ENCODE results near the gene SEC14L5.

SEC14L5 gene

GRCh38 chr16:4957720-4958509, at the start of gene SEC14L5:
Gene SEC14L5 (plus strand): TSS chr16:4958330. CDS start chr16:4959324, 994 bp downstream.
- peak; percentile 58 to 73 for DNase-seq (ENCODE audit: low read depth in 2 of 2)

- DNase-seq (ENCODE audit: low read depth in 2 of 2) = no peak
These were observed 49.2 kb upstream of the SEC14L5 start for GRCh38 chr16:4908854-4909401.

GRCh38 chr16:4909825-4910224, 48.3 kb upstream of the SEC14L5 start:
- DNase-seq (ENCODE audit: low read depth in 2 of 2) = no peak

GRCh38 chr16:4910828-4911227, 47.3 kb upstream of the SEC14L5 start:
- DNase-seq (ENCODE audit: low read depth in 2 of 2) = no peak

GRCh38 chr16:4911970-4912386, 46.2 kb upstream of the SEC14L5 start:
- no peak for DNase-seq (ENCODE audit: low read depth in 2 of 2)

- DNase-seq (ENCODE audit: low read depth in 2 of 2) = no peak
These were observed 44.9 kb upstream of the SEC14L5 start for GRCh38 chr16:4913130-4913773.

- DNase-seq (ENCODE audit: low read depth in 2 of 2) = no peak
These were observed 44.2 kb upstream of the SEC14L5 start for GRCh38 chr16:4913774-4914525.

GRCh38 chr16:4914528-4915225, 43.5 kb upstream of the SEC14L5 start:
- DNase-seq (ENCODE audit: low read depth in 2 of 2) = no peak

- DNase-seq (ENCODE audit: low read depth in 2 of 2) = no peak
These were observed 42.8 kb upstream of the SEC14L5 start for GRCh38 chr16:4915226-4915761.

- DNase-seq (ENCODE audit: low read depth in 2 of 2) = no peak
These were observed 41.0 kb upstream of the SEC14L5 start for GRCh38 chr16:4917117-4917516.

GRCh38 chr16:4918781-4919251, 39.3 kb upstream of the SEC14L5 start:
- no peak for DNase-seq (ENCODE audit: low read depth in 2 of 2)

GRCh38 chr16:4920826-4921225, 37.3 kb upstream of the SEC14L5 start:
- no peak for DNase-seq (ENCODE audit: low read depth in 2 of 2)

- no peak for DNase-seq (ENCODE audit: low read depth in 2 of 2)
These were observed 35.3 kb upstream of the SEC14L5 start for GRCh38 chr16:4922721-4923342.

- no peak for DNase-seq (ENCODE audit: low read depth in 2 of 2)
These were observed 34.3 kb upstream of the SEC14L5 start for GRCh38 chr16:4923853-4924252.

GRCh38 chr16:4924593-4925292, 33.4 kb upstream of the SEC14L5 start:
- DNase-seq (ENCODE audit: low read depth in 2 of 2) = no peak

- DNase-seq (ENCODE audit: low read depth in 2 of 2) = no peak
These were observed 32.9 kb upstream of the SEC14L5 start for GRCh38 chr16:4925293-4925607.

GRCh38 chr16:4925791-4926190, 32.3 kb upstream of the SEC14L5 start:
- no peak for DNase-seq (ENCODE audit: low read depth in 2 of 2)

GRCh38 chr16:4926928-4927327, 31.2 kb upstream of the SEC14L5 start:
- no peak for DNase-seq (ENCODE audit: low read depth in 2 of 2)

GRCh38 chr16:4927661-4928060, 30.5 kb upstream of the SEC14L5 start:
- no peak for DNase-seq (ENCODE audit: low read depth in 2 of 2)

- no peak for DNase-seq (ENCODE audit: low read depth in 2 of 2)
These were observed 29.9 kb upstream of the SEC14L5 start for GRCh38 chr16:4928227-4928626.
